ENCODE data around the gene SCML1.

DNA sequence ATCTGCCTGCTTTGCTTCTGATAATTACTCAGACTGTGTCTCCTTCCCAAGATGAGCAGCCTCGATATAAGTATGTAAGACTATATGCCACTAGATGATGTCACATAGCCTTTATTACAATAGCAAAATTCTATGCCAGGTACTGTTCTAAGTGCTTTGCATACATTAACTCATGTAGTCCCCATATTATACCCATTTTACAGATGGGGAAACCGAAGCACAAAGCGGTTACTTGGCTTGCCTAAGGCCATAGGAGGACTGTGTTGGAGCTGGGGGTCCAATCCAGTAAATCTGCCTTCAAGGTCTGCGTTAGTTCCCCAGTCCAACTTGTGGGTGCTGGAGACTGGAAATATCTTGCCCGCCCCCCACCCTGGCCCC, 826 bp upstream of the SCML1 start:
- TF ChIP-seq EZH2phosphoT487 (IDR thresholded peaks at IDR 0.05; ENCODE audit: borderline replicate concordance, low read depth, low read length) = no peak
- TF ChIP-seq, protein P1, sequence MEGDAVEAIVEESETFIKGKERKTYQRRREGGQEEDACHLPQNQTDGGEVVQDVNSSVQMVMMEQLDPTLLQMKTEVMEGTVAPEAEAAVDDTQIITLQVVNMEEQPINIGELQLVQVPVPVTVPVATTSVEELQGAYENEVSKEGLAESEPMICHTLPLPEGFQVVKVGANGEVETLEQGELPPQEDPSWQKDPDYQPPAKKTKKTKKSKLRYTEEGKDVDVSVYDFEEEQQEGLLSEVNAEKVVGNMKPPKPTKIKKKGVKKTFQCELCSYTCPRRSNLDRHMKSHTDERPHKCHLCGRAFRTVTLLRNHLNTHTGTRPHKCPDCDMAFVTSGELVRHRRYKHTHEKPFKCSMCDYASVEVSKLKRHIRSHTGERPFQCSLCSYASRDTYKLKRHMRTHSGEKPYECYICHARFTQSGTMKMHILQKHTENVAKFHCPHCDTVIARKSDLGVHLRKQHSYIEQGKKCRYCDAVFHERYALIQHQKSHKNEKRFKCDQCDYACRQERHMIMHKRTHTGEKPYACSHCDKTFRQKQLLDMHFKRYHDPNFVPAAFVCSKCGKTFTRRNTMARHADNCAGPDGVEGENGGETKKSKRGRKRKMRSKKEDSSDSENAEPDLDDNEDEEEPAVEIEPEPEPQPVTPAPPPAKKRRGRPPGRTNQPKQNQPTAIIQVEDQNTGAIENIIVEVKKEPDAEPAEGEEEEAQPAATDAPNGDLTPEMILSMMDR (conservative IDR thresholded peaks at IDR 0.05; ENCODE audit: low read length) = no peak

All from OCI-LY7 (cell line).